ENCODE measurements around the gene LAS1L. TPM values are rescaled to one million over a fixed set of nuclear protein-coding genes. Genes with fewer than 3 reads are reported as not detected.

Gene LAS1L
- total RNA-seq, 2 experiments from 2014 or later, result 41.0 to 61.6 TPM

- POLR2A ChIA-PET, result no interaction called here
- CTCF ChIA-PET (ENCODE audit: unreplicated experiment), result no interaction called here
- Histone ChIP-seq H3K27ac (ENCODE audit: low read depth, low read length, poor library complexity, severe bottlenecking) (no peak overlapping the region), H3K79me2 (ENCODE audit: insufficient read depth, low read depth, low read length) (no peaks in the 10 kb centered on the region), H3K4me2 (ENCODE audit: low read length) (no peak overlapping the region), H4K20me1 (ENCODE audit: insufficient read depth, low read length) (no peaks in the 10 kb centered on the region), H3K4me1 (ENCODE audit: insufficient read depth, low read length, poor library complexity, severe bottlenecking) (no peaks in the 10 kb centered on the region), H2AFZ (ENCODE audit: low read length) (no peak overlapping the region), H3K36me3 (ENCODE audit: insufficient read depth, low read length) (no peaks in the 10 kb centered on the region), H3K9me3 (ENCODE audit: low read length) (no peaks in the 10 kb centered on the region), H3K9me2 (ENCODE audit: insufficient read depth, low read length) (no peaks in the 10 kb centered on the region), H3K4me3 (ENCODE audit: low read depth, low read length, poor library complexity, severe bottlenecking) (no peak overlapping the region)
- intact Hi-C loops (cut with micrococcal nuclease; ENCODE audit: unreplicated experiment), result loop anchor here (1.0 to 5.0 kb wide), 3 partner anchors 405 to 1151 kb away; no protein-coding TSS in a partner anchor
- TF ChIP-seq CTCF (conservative IDR thresholded peaks at IDR 0.05; ENCODE audit: low read length) (peak; percentile 80), EZH2phosphoT487 (IDR thresholded peaks at IDR 0.05; ENCODE audit: borderline replicate concordance, low read depth, low read length) (no peak)
- no TSS peak for BruUV-seq (replicated peaks)
- peak; percentile 63 for DNase-seq (ENCODE audit: low spot score)
These were observed 47.2 kb upstream of the LAS1L start for GRCh38 chrX:65581661-65582339.

GRCh38 chrX:65578346-65578745 lies 43.8 kb upstream of the LAS1L start:
- Histone ChIP-seq H3K79me2 (ENCODE audit: insufficient read depth, low read depth, low read length) (no peaks in the 10 kb centered on the region), H2AFZ (ENCODE audit: low read length) (no peak overlapping the region), H3K36me3 (ENCODE audit: insufficient read depth, low read length) (no peaks in the 10 kb centered on the region), H3K9me3 (ENCODE audit: low read length) (no peaks in the 10 kb centered on the region), H3K4me1 (ENCODE audit: insufficient read depth, low read length, poor library complexity, severe bottlenecking) (no peaks in the 10 kb centered on the region), H3K4me3 (ENCODE audit: low read depth, low read length, poor library complexity, severe bottlenecking) (no peak overlapping the region), H3K9me2 (ENCODE audit: insufficient read depth, low read length) (no peaks in the 10 kb centered on the region), H4K20me1 (ENCODE audit: insufficient read depth, low read length) (no peaks in the 10 kb centered on the region), H3K27ac (ENCODE audit: low read depth, low read length, poor library complexity, severe bottlenecking) (no peak overlapping the region), H3K4me2 (ENCODE audit: low read length) (no peak overlapping the region)
- ChIA-PET POLR2A (no interaction called here), CTCF (ENCODE audit: unreplicated experiment) (no interaction called here)
- intact Hi-C loops (cut with micrococcal nuclease; ENCODE audit: unreplicated experiment), result no loop called here
- no peak for TF ChIP-seq EZH2phosphoT487 (IDR thresholded peaks at IDR 0.05; ENCODE audit: borderline replicate concordance, low read depth, low read length)
- no peak for TF ChIP-seq CTCF (conservative IDR thresholded peaks at IDR 0.05; ENCODE audit: low read length)
- no peak for DNase-seq (ENCODE audit: low spot score)
- no TSS peak for BruUV-seq (replicated peaks)

GRCh38 chrX:65576160-65576559 lies 41.6 kb upstream of the LAS1L start:
- Histone ChIP-seq H3K79me2 (ENCODE audit: insufficient read depth, low read depth, low read length) (no peaks in the 10 kb centered on the region), H3K4me1 (ENCODE audit: insufficient read depth, low read length, poor library complexity, severe bottlenecking) (no peaks in the 10 kb centered on the region), H3K4me2 (ENCODE audit: low read length) (no peak overlapping the region), H3K27ac (ENCODE audit: low read depth, low read length, poor library complexity, severe bottlenecking) (no peak overlapping the region), H3K9me3 (ENCODE audit: low read length) (no peaks in the 10 kb centered on the region), H4K20me1 (ENCODE audit: insufficient read depth, low read length) (no peaks in the 10 kb centered on the region), H3K36me3 (ENCODE audit: insufficient read depth, low read length) (no peaks in the 10 kb centered on the region), H2AFZ (ENCODE audit: low read length) (no peak overlapping the region), H3K4me3 (ENCODE audit: low read depth, low read length, poor library complexity, severe bottlenecking) (no peak overlapping the region), H3K9me2 (ENCODE audit: insufficient read depth, low read length) (no peaks in the 10 kb centered on the region)
- DNase-seq (ENCODE audit: low spot score), result no peak
- TF ChIP-seq CTCF (conservative IDR thresholded peaks at IDR 0.05; ENCODE audit: low read length) (no peak), EZH2phosphoT487 (IDR thresholded peaks at IDR 0.05; ENCODE audit: borderline replicate concordance, low read depth, low read length) (no peak)
- intact Hi-C loops (cut with micrococcal nuclease; ENCODE audit: unreplicated experiment), result no loop called here
- CTCF ChIA-PET (ENCODE audit: unreplicated experiment), result no interaction called here
- no TSS peak for BruUV-seq (replicated peaks)
- POLR2A ChIA-PET, result interaction anchor here (0.7 kb wide), 1 partner anchor 303 kb away, joined by 3 read pairs; no protein-coding TSS in a partner anchor

Data from OCI-LY7 (cell line).